LNCaP clone FGC (cell line): Measurements from ENCODE around the gene ASTN2.

ENCODE experiments used
- DNase-seq: peaks from one replicate; pipeline ENCODE4 v3.0.0-alpha.2; 2011; ENCODE audit warnings: low read depth
- H3K4me3 ChIP-seq: 2 replicates; pipeline ENCODE4 v1.5.1; 2011; ENCODE audit warnings: mild to moderate bottlenecking, low read depth, low read length, control low read depth
- TF ChIP-seq, protein P1 (sequence below): IDR thresholded peaks from 2 replicates; pipeline ENCODE4 v1.5.1; 2012; ENCODE audit warnings: mild to moderate bottlenecking; ENCODE audit not compliant: control insufficient read depth, insufficient read depth; ENCODE audit errors: extremely low read depth

The ASTN2 gene

DNA sequence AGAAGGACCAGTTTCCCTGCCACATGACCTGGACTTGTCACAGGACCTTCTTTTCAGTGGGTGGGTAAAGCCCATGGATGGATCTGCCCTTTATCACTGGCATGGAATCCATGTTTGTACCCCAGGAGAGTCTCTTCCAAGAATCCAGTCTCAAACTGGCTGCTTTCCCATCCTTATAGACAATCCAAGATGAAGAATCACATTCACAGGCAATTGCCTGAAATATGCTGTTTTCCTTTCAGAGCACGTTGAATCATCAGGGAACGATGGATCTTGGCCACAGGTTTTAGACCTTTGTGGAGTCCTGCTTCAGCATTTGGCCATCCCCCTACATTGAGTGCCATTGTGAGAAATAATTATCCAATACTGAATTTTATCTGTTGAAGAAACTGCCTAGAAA lies 319.8 kb downstream of the ASTN2 start:
- H3K4me3 ChIP-seq: no peak overlapping the region
- TF ChIP-seq, protein P1, sequence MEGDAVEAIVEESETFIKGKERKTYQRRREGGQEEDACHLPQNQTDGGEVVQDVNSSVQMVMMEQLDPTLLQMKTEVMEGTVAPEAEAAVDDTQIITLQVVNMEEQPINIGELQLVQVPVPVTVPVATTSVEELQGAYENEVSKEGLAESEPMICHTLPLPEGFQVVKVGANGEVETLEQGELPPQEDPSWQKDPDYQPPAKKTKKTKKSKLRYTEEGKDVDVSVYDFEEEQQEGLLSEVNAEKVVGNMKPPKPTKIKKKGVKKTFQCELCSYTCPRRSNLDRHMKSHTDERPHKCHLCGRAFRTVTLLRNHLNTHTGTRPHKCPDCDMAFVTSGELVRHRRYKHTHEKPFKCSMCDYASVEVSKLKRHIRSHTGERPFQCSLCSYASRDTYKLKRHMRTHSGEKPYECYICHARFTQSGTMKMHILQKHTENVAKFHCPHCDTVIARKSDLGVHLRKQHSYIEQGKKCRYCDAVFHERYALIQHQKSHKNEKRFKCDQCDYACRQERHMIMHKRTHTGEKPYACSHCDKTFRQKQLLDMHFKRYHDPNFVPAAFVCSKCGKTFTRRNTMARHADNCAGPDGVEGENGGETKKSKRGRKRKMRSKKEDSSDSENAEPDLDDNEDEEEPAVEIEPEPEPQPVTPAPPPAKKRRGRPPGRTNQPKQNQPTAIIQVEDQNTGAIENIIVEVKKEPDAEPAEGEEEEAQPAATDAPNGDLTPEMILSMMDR: no peak
- no peak for DNase-seq

- H3K4me3 ChIP-seq: no peak overlapping the region
- DNase-seq: no peak
- TF ChIP-seq, protein P1: no peak
Measured at GRCh38 chr9:117093891-117094844, 320.7 kb downstream of the ASTN2 start.

- DNase-seq: no peak
- TF ChIP-seq, protein P1: no peak
- H3K4me3 ChIP-seq: no peak overlapping the region
Measured at GRCh38 chr9:117092582-117092981, 322.3 kb downstream of the ASTN2 start.

- no peak for DNase-seq
- TF ChIP-seq, protein P1: no peak
- no peak overlapping the region for H3K4me3 ChIP-seq
Measured at GRCh38 chr9:117091529-117091928, 323.3 kb downstream of the ASTN2 start.

DNA sequence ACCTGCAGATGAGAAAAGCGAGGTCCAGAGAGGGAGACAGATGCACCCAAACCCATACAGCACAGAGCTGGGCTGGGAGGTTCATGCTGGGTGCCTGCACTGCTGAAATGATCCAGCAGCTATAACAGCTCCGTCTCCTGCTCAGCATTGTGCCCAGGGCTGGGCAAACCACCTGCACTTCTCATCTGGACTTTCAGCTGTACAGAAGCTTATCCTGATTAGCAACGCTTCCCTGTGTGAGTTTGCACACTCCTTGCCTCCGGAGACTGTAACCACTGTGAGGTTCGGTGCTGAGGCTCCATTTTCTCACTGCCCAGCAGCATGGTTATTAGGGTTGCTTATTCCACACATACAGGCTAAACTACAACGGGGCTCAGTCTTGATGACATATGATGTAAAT lies 326.1 kb downstream of the ASTN2 start:
- no peak overlapping the region for H3K4me3 ChIP-seq
- TF ChIP-seq, protein P1: no peak
- no peak for DNase-seq

DNA sequence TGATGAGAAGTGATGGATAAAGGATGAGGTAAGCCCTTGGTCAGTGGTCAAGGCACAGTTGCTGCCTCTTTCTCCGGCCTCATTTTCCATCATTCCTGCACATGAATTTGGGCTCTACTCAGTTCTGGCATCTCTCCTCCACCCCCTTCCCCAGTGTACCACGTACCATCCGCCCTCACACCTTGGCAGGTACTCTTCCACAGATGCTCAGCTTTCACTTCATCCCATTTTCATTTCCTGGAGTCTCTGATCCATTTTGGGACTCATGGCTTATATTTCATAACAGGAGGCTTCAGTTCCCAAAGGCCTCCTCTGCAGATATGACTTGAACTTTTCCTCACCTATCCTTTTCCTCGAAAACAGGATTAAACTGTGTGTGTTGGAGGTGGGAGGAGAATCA lies 326.7 kb downstream of the ASTN2 start:
- no peak overlapping the region for H3K4me3 ChIP-seq
- TF ChIP-seq, protein P1: no peak
- no peak for DNase-seq
